HEK293T (cell line): ENCODE results near the gene UGGT2.

Experiments used
- CTCF ChIA-PET: fragments of 350-600 bp; formaldehyde crosslinking; extraction: SDS; loops from one replicate; lab custom pipeline; 2021; ENCODE audit warnings: antibody characterized with exemption, inconsistent platforms; lab: Yijun Ruan, JAX
- POLR2A ChIA-PET: fragments of 350-600 bp; formaldehyde crosslinking; extraction: SDS; loops from one replicate; lab custom pipeline; 2020; ENCODE audit warnings: antibody characterized with exemption, inconsistent platforms; lab: Yijun Ruan, JAX
- DNase-seq: peaks from one replicate; pipeline ENCODE4 v3.0.0; 2012; ENCODE audit warnings: mixed read lengths; ENCODE audit errors: extremely low spot score
- ARNT ChIP-seq: fragments of 450-650 bp; IDR thresholded peaks from 2 replicates; pipeline ENCODE4 v1.6.1; 2017; ENCODE audit warnings: mild to moderate bottlenecking
- BHLHE40 ChIP-seq: fragments of 450-650 bp; IDR thresholded peaks from 2 replicates; pipeline ENCODE4 v1.6.1; 2016; ENCODE audit warnings: mild to moderate bottlenecking, moderate library complexity, borderline replicate concordance
- CTBP1 ChIP-seq: fragments of 450-650 bp; IDR thresholded peaks from 2 replicates; pipeline ENCODE4 v1.6.1; 2016; ENCODE audit warnings: borderline replicate concordance
- ELF4 ChIP-seq: fragments of 450-650 bp; IDR thresholded peaks from 2 replicates; pipeline ENCODE4 v1.6.1; 2017; ENCODE audit warnings: antibody characterized with exemption
- FOXA1 ChIP-seq: fragments of 450-650 bp; IDR thresholded peaks from 2 replicates; pipeline ENCODE4 v1.6.1; 2016; ENCODE audit warnings: mild to moderate bottlenecking
- FOXK2 ChIP-seq: fragments of 450-650 bp; IDR thresholded peaks from 2 replicates; pipeline ENCODE4 v1.6.1; 2016; ENCODE audit warnings: mild to moderate bottlenecking
- FOXM1 ChIP-seq: fragments of 450-650 bp; IDR thresholded peaks from 2 replicates; pipeline ENCODE4 v1.6.1; 2017; ENCODE audit warnings: mild to moderate bottlenecking, borderline replicate concordance
- HDGF ChIP-seq: fragments of 450-650 bp; IDR thresholded peaks from 2 replicates; pipeline ENCODE4 v1.6.1; 2017; ENCODE audit warnings: antibody characterized with exemption, borderline replicate concordance
- L3MBTL2 ChIP-seq: fragments of 450-650 bp; conservative IDR thresholded peaks from 2 replicates; pipeline ENCODE4 v1.6.1; 2016; ENCODE audit warnings: mild to moderate bottlenecking
- LEF1 ChIP-seq: fragments of 450-650 bp; IDR thresholded peaks from 2 replicates; pipeline ENCODE4 v1.6.1; 2017; ENCODE audit warnings: mild to moderate bottlenecking, borderline replicate concordance
- NFRKB ChIP-seq: fragments of 450-650 bp; IDR thresholded peaks from 2 replicates; pipeline ENCODE4 v1.6.1; 2016; ENCODE audit warnings: mild to moderate bottlenecking, moderate library complexity
- PKNOX1 ChIP-seq: fragments of 450-650 bp; IDR thresholded peaks from 2 replicates; pipeline ENCODE4 v1.6.1; 2016
- SP1 ChIP-seq: fragments of 450-650 bp; IDR thresholded peaks from 2 replicates; pipeline ENCODE4 v1.6.1; 2017
- SUZ12 ChIP-seq: fragments of 450-650 bp; IDR thresholded peaks from 2 replicates; pipeline ENCODE4 v1.6.1; 2016; ENCODE audit warnings: mild to moderate bottlenecking
- TARDBP ChIP-seq: fragments of 450-650 bp; IDR thresholded peaks from 2 replicates; pipeline ENCODE4 v1.6.1; 2016
- ZNF384 ChIP-seq: fragments of 450-650 bp; IDR thresholded peaks from 2 replicates; pipeline ENCODE4 v1.6.1; 2016

UGGT2 gene

GRCh38 chr13:96027496-96027895, 25.7 kb downstream of the UGGT2 start:
- no peak for DNase-seq
- POLR2A ChIA-PET: no interaction called here
- no peak for TF ChIP-seq SP1
- no peak for TF ChIP-seq SUZ12
- no peak for TF ChIP-seq FOXA1
- CTCF ChIA-PET: no interaction called here

- TF ChIP-seq FOXM1: no peak
- ChIA-PET POLR2A (no interaction called here), CTCF (interaction anchor here (0.6 kb wide), 1 partner anchor 12 kb away, joined by 3 read pairs; no protein-coding TSS in a partner anchor)
- DNase-seq: no peak
These were observed 27.9 kb downstream of the UGGT2 start for GRCh38 chr13:96025283-96025682.

- TF ChIP-seq TARDBP: no peak
- TF ChIP-seq FOXK2: no peak
- no peak for TF ChIP-seq FOXM1
- no peak for TF ChIP-seq LEF1
- no peak for TF ChIP-seq NFRKB
- no peak for TF ChIP-seq BHLHE40
- ChIA-PET CTCF (interaction anchor here (1.1 to 2.1 kb wide), 2 partner anchors 397 to 797 kb away, joined by 3 to 20 read pairs; no protein-coding TSS in a partner anchor), POLR2A (no interaction called here)
- DNase-seq: no peak
These were observed 32.3 kb downstream of the UGGT2 start for GRCh38 chr13:96020931-96021330.

GRCh38 chr13:96020155-96020575, 33.0 kb downstream of the UGGT2 start:
- CTCF ChIA-PET: interaction anchor here (0.6 to 2.1 kb wide), 19 partner anchors 17 to 1312 kb away, joined by 3 to 20 read pairs (median 4); partner anchors contain the start of gene UGGT2
- peak; percentile 62 for DNase-seq
- POLR2A ChIA-PET: interaction anchor here (1.1 kb wide), 1 partner anchor 33 kb away, joined by 5 read pairs; the partner anchor contains the start of gene UGGT2

GRCh38 chr13:96018135-96018534, 35.1 kb downstream of the UGGT2 start:
- TF ChIP-seq ZNF384 (no peak), LEF1 (no peak), SP1 (no peak), ARNT (no peak), CTBP1 (no peak), FOXA1 (no peak), SUZ12 (no peak), FOXK2 (no peak), FOXM1 (no peak), ELF4 (no peak), NFRKB (no peak), HDGF (no peak), TARDBP (no peak), PKNOX1 (no peak), BHLHE40 (no peak), L3MBTL2 (no peak)
- DNase-seq: no peak
- CTCF ChIA-PET: no interaction called here
- POLR2A ChIA-PET: no interaction called here

More at GRCh38 chr13:96020155-96020575, 33.0 kb downstream of the UGGT2 start:
- TF ChIP-seq PKNOX1: peak; percentile 67
- no peak for TF ChIP-seq LEF1

GRCh38 chr13:96011291-96011872, 41.8 kb downstream of the UGGT2 start:
- ChIA-PET POLR2A (no interaction called here), CTCF (interaction anchor here (0.7 kb wide), 1 partner anchor 945 kb away, joined by 4 read pairs; no protein-coding TSS in a partner anchor)
- TF ChIP-seq ELF4: no peak
- TF ChIP-seq FOXM1: no peak
- no peak for DNase-seq

GRCh38 chr13:96003304-96003703, 49.9 kb downstream of the UGGT2 start:
- DNase-seq: no peak

More at GRCh38 chr13:96003304-96003703, 49.9 kb downstream of the UGGT2 start:
- TF ChIP-seq CTBP1 (no peak), L3MBTL2 (no peak), SP1 (no peak), ARNT (no peak), FOXM1 (no peak), NFRKB (no peak), ELF4 (no peak), ZNF384 (no peak), FOXK2 (no peak), LEF1 (no peak), HDGF (no peak), TARDBP (no peak), PKNOX1 (no peak), SUZ12 (no peak), FOXA1 (no peak), BHLHE40 (no peak)
- ChIA-PET CTCF (interaction anchor here (0.8 to 2.6 kb wide), 2 partner anchors 17 to 1015 kb away, joined by 3 to 9 read pairs; no protein-coding TSS in a partner anchor), POLR2A (no interaction called here)
